Fibroblast of skin of left quadriceps (primary cell): Measurements from ENCODE around the gene ARHGAP26.

Experiments
- DNase-seq, 2 experiments: peaks; one replicate each; pipeline ENCODE4 v3.0.0-alpha.2; 2013; ENCODE audit warnings: low read depth in 2 of 2

Gene ARHGAP26

DNA sequence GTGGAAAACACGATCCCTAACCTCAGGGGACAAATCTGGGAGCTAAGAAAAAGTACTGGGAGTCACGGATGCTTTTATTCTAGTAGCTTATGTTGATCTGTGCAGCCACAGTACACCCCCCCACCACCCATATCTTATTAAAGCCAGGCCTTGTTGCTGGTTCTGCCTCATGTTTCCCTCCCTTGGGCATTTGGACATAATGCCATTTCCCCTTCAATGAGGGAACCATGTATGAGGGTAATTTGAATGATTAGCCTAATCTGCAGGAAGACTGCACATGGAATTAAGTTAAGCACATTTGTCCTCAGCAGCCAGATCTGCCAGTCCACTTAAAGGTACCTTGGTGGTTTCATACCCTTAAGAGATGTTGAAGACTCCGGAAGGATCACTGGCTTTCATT lies 102.0 kb downstream of the ARHGAP26 start:
- no peak for DNase-seq

DNA sequence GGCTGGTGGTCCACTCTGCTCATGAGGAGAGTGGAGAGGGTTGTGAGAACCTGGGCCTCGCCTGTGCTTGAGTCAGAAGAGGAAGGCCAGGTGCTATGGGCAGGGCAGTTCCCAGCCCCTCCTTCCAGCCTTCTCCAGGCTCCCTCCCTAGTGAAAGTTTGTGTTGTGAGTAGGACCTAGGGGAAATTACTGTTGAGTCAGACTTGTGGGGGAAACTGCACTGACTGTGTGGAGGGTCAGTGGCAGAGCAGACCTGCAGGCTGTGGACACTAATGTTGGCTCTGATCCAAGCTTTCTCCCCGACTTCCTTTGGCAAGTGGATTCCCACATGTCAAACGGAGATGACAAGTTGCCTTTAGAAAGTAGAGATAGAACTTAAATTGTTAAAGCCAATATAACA lies 102.6 kb downstream of the ARHGAP26 start:
- DNase-seq: no peak

DNA sequence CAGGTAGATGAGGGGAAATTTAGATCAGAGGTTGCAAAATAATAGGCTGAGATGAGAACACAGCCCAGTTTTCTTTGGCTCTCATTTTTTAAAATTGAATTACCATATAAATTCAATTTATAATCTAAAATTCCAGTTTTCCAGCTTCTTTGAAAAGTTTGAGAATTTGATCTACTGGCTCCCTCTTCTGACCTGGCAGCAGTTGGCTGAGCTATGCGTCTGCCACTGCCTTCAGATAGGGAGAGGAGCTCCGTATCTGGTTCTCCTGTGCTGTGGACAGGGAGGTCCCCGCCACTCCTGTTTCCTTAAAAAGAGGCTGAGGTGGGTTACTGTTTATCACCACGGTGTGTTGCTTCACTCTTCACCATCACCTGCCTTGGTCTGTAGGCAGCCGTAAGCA lies 103.7 kb downstream of the ARHGAP26 start:
- DNase-seq: no peak

DNA sequence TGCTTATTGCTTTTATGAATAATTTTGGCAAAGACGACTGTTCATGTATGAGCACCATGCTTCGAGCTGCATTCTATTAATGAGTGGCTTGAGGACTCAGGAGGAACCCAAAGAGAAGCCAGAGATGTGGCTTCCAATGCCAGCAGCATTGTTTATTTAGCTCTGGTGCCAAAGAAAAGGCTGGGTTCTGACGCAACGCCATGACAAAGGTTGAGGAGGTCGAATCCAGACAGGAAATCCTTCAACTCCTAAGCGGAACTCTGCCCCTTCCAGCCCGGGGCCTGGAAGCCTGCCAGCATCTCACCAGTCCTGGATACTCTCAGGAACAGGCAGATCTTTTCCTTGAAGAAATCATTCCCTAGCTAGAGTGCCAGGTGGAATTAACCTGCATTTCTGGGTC lies 104.4 kb downstream of the ARHGAP26 start:
- DNase-seq: no peak

DNA sequence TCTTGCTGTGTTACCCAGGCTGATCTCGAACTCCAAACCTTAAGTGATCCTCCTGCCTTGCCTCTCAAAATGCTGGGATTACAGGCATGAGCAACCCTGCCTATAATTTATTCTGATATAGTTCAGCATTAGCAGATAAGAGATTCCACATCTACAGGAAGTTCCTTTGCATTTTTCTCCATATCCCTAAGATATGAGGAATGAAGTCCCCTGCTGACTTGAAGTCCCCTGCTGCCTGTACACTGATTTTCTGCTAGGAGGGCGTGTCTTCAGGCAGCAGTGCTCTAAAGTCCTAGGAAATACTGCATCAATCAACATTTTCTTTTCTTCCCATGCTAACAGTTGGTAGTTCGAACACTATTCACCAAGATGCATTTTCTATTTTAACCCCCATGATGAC lies 105.8 kb downstream of the ARHGAP26 start:
- DNase-seq: no peak

DNA sequence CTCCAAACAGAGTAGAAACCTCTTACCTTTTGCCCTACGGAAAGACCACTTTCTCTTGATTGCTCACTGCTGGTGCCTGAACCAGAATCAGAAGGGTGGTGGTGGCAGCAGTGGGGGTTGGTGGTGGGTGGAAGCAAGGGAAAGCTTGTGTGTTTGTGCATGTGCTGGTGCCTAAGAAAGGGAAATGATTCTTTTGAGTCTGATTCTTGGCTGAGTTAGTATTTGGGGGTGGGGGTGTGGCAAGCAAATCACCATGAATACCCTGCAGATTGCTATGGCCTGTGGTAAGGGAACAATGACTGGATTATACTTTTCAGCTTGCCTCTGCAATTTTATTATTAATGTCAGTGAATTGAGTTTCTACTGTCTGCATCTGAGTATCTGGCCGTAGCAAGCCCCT lies 106.6 kb downstream of the ARHGAP26 start:
- DNase-seq: no peak

DNA sequence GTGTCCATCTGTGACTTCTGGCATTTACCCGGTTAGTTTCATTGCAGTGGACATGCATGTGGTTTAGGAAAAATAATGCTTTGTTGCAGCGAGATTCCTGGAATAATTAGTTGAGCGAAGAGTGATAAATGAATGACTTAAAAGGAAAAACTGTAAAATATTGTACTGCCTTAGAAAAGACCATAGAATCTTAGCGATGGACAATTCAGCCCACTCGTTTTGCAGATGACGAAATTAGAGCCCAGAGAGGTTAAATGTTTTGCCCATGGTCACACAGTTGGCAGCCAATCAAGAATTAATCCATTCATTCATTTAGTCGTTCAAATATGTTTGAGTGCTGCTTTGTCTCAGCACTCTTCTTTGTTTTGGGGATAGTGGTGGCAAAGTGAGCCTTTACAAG lies 107.9 kb downstream of the ARHGAP26 start:
- no peak for DNase-seq

DNA sequence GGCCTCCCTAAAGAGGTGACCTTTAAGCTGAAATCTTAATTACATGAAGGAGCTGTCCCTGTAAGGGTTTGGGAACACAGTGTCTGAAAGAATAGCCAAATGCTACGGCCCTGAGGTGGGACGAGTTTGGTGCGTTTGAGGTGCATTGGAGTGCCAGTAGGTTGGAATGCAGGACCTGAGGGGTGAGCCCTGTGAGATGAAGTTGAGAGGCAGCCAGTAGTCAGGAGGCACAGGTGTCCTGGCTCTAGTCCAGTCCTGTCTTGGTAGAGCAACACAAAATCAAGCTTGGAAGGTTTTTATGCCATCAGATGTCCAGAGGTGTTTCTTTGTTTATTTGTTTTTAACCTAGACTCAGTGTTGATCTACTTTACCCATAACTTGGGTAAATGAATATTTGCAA lies 108.5 kb downstream of the ARHGAP26 start:
- DNase-seq: no peak

DNA sequence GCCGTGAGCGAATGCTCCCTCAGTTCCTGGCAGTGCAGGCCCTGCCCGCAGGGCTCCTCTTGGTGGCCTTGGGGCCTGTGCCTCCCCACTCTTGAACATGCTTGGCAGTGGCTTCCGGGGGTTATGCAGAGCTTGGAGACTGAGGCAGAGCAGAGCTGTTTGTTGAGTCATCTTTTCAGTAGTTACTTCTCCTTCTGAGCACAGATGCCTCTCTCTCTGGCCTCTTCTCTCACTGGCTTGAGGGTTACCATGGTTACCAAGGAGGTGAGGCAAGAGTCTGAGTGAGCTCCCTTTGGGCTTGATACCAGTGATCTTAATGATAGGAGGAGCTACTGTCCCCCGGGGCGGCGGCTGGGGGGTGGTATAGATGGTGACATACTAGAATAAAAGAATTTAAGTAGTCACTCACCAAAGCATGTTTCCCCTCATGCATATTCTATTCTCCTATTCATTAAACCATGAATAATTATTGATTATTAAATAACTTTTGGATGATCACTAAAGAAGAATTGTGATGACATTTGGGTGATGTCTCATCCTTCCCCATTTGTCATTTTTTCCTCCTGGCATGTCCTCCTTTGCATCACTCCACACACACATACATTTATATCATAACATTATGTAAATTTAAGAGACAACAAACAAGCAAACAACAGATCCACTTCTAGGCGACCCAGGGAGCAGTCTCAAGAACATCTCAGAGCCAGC lies 111.1 kb downstream of the ARHGAP26 start:
- peak; percentile 48 to 64 for DNase-seq

DNA sequence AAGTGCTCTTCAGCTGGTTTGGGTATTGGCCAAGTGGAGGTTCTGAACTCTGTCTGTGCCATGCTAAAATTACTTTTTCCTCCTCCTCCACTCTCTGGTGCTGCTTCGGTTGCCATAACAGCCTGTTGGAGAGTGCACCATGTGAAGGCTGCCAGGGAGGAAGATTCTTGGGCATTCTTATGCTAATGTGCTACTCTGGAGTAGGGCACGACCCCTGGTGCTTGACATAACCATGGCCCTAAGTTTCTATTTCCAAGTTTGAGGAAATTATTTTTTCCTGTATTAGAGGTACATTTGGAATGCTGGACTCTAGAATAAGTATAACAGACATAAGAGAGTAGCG lies 111.6 kb downstream of the ARHGAP26 start:
- no peak for DNase-seq

DNA sequence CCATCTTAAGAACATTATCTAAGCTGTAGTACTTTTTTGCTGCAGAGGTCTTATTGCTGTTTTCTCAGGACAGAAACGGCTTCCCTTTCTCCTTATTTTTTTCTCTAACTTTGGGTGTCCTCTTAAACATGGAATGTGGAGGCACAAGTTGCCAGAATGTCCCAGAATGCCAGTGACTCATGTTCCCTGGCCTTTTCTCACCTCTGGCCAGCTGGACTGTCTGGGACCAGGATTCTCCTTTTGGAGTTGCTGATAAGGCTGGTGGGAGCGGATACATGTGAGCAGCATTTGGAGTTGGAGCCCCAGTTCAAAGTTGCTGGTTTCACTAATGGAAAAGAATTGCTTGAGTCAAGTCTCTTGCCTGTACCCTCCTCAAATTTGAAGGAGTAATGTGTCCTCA lies 112.8 kb downstream of the ARHGAP26 start:
- no peak for DNase-seq

DNA sequence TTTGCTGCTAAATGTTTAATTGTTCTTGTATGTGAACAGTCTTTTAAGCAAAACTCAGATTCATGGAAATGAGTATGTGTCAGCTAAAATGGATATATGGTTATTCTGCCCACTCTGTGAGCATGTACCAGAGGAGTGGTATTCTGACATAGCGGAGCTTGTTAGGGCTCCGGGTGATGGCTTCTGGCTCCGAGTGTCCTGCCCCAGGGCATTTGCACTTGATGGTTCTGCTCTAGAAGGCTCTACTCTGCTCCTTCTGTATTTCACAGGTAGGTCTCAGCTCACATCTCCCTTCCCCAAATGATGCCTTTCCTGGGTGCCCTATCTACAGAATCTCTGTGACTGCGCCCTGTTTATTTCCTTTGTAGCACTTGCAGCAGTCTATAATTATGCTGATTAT lies 113.3 kb downstream of the ARHGAP26 start:
- DNase-seq: no peak

DNA sequence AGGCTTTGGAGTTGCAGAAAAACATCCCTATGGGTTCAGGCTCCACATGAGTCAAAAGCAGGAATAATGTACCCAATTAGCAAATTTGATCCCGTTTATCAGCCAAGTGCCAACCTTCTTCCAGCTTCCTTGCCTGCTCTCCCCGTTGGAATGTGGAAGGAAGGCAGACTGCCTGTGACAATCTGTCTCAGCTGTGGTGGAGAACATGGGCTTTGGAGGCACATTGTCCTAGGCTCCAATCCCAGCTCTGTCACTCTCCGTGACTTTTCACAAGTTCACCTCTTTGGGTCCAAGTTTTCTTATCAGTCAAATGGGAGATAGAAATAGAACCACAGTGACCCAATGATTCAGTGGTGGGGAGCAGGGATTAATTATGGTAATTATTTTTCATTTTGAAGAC lies 113.9 kb downstream of the ARHGAP26 start:
- no peak for DNase-seq

DNA sequence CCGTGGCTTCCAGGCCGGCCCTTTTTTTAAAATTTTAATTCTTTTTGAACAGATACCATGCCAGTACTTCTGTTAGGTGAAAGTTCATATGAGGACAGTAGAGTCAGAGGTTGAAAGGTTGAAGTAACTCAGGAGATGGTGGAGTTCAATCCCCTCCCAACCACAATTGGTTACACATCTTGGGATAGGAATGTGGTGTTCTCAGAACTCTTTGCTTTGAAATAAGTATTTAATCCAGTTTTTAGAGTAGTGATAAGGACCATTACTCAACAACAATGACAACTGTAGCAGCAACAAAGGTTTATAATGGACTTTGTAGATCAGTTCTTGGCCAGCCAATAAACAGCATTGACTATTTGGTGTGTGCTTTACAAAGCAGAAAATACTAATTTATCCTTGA lies 116.0 kb downstream of the ARHGAP26 start:
- DNase-seq: no peak

DNA sequence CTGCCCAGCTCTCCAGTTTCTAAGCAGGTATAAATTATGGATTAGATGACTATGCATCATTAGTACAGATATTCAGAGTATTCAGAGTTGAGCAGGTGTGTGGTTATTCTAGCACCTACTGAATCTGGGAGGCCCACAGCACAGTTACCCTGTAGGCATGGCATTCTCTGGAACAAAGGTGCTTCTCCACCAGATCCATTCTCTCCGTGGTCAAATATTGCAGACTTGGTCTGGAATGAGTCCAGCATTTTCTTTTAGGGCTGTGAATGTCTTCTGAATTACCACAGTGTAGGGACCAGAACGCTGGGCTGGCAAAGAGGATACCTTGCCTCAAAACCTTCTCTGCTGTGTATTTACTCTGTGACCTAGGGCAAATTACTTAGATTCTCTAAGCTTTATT lies 116.8 kb downstream of the ARHGAP26 start:
- DNase-seq: no peak

DNA sequence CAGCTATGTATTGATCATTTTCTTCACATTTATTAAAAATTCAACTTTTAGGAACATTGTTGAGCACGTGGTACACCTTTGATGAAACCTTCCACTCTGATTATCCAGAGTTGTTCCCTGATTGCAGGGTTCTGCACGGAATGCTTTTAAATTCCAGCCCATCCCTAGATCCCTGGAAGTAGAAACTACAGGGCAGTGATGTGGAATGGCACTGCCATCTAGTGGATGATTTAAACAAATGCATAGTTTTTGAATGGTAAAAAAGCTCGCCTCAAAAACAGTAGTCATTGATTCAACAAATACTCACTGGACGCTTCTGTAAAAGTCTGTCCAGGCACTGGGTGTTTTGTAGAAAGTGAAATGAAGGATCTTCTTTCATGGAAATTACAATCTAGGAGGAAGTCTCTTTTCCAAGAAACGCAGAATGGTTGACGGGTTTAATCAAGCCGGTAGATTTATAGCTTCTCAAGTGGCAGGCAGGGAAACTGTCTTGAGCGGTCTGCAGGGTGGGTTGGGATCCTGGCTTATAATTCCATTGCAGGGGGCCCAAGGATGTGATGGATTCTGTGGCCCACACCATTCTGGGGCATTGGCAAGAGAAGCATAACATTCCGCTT lies 118.4 kb downstream of the ARHGAP26 start:
- DNase-seq: peak; percentile 34 to 39

DNA sequence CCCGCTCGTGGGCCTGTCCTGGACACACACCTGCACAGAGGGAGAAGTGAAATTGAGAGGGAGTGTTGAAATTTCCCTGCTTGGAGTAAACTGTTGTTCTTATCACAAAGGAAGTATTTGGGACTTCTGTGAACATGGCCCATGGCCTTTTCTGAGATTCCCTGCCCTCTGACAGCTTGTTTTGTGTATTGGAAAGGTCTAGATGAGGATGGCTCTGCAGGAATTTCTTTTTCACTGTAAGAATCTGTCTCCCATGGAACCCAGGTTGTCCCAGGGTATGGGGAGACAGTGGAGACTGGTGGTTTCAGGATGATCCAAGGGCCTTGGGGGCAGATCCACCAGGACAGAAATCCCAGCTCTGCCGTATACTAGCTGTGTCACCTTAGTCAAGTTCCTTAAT lies 121.8 kb downstream of the ARHGAP26 start:
- DNase-seq: no peak

DNA sequence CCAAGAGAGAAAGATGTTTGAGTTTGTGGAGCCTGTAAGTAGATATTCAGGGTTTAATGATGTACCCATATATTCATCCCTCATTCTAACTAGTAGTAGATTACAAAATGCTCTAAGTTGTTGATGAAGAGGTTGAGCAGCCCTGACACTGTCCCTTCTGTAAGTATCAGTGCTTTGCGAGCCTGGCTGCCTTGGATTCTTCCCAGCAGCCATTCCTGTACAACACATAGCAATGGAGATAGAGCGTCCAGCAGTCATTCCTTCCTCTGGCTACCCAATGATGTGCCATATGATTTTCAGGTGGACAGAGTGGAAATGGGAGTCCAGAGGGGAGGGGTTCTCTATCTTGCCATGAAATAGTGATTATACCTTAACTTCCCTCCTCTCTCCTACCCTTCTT lies 124.1 kb downstream of the ARHGAP26 start:
- no peak for DNase-seq

DNA sequence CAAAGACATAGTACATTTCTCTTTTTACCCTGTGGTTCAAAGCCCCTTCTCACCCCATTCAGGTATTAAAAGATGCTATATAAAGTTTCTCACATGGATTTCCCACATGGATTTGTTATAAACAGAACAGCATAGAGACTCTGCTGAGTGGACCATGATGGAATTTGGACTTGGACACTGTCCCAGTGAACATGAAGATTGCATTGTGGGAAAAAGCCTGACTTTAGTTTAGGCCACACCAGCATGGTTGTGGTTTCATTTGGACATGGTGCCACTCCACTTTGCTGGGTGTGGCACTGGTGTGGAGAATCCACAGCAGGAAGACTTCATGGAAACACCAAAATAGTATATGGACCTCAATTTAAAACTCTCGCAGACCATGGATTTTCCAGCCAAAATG lies 124.6 kb downstream of the ARHGAP26 start:
- peak; percentile 49 to 51 for DNase-seq

DNA sequence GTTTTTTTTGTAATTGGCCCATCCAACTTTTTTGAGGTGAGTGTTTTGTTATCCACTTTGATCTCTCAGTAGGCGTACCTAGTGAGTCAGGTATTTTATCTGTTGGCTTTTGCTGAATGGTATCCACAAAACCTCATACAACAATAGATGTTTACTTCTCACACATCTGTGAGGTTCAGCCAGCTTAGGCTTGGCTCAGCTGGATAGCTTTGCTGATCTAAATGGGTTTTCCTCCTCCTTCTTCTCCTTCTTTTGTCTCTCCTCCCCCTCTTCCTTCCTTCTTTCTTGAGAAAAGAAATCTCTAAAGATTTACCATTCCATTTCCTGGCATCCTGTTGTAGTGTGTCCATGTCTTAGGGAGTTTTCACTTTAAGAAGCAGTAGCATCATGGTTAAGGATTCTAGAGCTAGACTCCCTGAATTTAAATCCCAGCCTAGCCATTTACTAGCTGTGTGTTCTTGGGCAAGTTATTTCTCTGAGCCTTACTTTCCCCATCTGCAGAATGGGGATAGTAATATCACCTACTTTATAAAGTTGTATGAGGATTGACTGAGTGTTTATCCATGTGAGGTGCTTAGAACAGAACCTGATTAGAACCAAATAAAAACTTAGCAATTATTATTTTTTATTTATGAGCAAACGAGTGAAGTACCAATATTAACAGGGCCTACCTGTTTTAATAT lies 126.3 kb downstream of the ARHGAP26 start:
- DNase-seq: no peak

DNA sequence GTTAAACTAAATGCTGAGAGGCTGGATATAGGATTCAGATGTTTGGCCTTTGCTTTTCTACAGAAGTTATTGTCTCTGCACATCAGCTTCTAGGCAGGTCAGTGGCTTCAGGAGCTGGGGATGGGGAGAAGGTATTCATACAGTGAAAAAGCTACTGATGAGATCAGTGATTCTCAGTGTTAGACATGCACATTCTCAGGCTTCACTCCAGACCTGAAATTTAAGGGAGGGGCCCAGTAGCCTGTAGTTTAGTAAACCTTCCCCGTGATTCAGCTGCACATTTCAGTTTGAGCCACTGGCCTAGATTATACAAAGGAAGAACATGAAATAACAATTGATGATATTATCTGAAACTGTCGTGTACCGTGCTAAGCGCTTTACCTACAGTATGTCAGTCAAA lies 127.2 kb downstream of the ARHGAP26 start:
- no peak for DNase-seq

DNA sequence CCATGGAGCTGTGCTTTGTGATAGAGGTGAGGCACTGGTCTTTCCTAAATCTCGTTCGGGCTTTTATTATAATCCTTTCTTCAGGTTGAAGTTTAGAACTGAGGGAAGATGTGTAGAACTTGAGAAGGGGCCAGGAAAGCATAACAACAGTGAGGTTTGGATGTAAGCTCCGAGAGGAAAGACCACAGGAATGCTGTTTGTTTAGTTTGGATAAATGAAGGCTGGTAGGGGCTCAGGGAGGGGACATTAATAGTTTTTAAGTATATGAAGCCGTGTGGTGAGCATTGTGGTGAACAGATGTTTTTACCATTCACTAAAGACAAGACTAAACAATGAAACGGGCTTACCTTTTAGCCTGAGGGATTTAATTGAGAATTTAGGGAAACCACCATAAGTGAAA lies 130.8 kb downstream of the ARHGAP26 start:
- peak; percentile 84 for DNase-seq

DNA sequence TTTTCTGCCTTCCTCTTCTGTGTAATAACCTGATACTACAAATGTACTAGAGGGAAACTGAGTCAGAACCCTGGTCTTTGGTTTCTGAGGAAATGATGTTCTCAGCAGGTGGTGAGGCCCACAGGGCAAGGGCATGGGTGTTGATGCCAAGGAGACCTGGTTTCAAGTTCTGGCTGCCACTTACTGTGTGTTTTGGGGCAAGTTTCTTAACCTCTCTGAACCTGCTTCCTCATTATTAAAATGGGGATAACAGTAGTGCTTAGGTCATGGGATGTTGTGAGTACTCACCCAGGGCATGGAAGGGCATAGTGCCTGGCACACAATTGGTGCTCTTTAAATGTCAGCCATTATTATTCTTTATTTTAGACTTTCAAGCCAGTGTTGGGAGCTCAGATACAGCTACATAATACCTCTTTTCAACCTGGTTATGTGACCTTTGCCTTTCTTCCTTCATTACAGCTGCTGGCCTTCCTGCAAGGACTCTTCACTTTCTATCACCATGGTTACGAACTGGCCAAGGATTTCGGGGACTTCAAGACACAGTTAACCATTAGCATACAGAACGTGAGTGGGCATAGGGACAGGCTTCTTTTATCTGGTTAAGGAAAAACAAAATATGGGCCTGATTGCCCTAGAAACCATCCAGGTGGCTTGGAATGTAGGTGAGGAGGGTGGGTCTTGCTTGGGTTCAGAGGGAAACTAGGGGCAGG lies 131.5 kb downstream of the ARHGAP26 start:
- DNase-seq: no peak
